ENCODE measurements around the gene PHAF1.

PHAF1 gene

DNA sequence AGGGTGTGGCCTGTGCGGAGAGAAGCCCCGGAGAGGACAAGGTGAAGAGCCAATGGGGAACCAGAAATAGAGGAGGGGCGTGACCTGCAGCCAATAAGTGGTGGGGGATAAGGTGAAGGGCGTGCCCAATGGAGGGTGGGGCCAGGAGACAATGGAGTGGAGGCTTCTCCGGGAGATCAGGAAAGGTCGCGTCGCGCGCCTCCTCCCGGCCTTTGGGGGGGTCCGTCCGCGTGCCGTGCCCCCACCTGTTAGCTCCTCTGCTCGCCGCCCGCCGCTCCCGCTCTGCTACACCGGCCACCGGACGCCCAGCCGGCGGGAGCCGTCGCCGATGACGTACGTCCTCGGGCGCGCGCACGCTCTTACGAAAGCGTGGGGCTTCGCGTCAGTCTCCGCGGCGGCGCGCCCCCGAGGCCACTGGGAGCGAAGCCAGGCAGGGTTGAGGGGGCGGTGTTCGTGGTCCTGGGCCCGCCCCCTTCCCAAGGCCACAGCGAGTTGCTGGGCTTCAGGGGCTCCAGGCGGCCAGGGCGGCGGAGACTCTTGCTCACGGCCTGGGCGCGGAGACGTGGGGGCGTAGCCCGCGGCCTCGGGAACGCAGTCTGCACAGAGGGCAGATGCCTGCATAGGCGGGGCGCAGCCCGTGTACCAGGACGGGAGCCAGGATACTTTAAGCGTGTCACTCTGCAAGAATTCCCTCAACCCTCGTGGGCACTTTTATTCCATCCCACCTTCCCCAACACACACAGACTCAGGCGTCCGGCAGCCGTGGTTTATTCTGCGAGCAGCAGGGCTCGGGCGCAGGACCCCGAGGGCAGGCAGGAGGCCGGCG lies 74.1 kb downstream of the PHAF1 start, which contains the start of gene MATCAP1:
Gene MATCAP1 (minus strand): TSS at position 337 of the 826 bp plus-strand sequence. CDS start 3,353 bp downstream, outside the sequence.
- peak; percentile 88 for DNase-seq (ENCODE audit: low read depth)
- TF ChIP-seq, protein P1, sequence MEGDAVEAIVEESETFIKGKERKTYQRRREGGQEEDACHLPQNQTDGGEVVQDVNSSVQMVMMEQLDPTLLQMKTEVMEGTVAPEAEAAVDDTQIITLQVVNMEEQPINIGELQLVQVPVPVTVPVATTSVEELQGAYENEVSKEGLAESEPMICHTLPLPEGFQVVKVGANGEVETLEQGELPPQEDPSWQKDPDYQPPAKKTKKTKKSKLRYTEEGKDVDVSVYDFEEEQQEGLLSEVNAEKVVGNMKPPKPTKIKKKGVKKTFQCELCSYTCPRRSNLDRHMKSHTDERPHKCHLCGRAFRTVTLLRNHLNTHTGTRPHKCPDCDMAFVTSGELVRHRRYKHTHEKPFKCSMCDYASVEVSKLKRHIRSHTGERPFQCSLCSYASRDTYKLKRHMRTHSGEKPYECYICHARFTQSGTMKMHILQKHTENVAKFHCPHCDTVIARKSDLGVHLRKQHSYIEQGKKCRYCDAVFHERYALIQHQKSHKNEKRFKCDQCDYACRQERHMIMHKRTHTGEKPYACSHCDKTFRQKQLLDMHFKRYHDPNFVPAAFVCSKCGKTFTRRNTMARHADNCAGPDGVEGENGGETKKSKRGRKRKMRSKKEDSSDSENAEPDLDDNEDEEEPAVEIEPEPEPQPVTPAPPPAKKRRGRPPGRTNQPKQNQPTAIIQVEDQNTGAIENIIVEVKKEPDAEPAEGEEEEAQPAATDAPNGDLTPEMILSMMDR (IDR thresholded peaks at IDR 0.05; ENCODE audit: control insufficient read depth, insufficient read depth, low read depth, low read length, missing control alignments) = no peak
- peak within 1 kb of the TSS; percentile 46 for H3K4me3 ChIP-seq (ENCODE audit: control insufficient read depth, low read depth, low read length)

DNA sequence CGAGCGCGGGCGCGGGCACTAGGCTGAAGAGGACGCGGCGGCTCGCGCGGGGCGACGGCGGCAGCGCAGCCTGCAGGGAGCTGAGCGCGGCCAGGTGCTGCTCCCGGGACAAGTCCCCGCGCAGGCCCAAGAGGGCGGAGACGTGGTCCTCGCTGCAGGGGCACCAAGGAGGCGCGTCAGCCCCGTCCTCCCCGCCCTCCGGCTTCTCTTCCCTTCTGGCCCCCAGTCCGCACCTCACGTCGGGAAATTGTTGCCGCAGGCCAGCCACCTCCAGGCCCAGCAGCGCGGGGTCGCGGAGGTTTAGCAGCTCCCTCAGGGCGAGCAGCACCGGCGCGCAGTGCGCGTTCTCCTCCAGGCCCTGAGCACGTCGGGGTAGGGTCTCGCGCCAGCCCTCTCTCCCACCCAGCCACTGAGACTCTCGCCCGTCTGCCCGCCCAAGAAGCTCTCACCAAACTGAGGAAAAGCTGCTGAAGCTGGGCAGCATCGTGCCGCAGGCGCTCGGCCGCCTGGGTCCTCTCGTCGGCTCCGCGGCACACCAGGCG lies 74.8 kb downstream of the PHAF1 start:
- no peak for DNase-seq (ENCODE audit: low read depth)
- H3K4me3 ChIP-seq (ENCODE audit: control insufficient read depth, low read depth, low read length) = peak overlapping the region; percentile 46
- TF ChIP-seq, protein P1 (IDR thresholded peaks at IDR 0.05; ENCODE audit: control insufficient read depth, insufficient read depth, low read depth, low read length, missing control alignments) = no peak

DNA sequence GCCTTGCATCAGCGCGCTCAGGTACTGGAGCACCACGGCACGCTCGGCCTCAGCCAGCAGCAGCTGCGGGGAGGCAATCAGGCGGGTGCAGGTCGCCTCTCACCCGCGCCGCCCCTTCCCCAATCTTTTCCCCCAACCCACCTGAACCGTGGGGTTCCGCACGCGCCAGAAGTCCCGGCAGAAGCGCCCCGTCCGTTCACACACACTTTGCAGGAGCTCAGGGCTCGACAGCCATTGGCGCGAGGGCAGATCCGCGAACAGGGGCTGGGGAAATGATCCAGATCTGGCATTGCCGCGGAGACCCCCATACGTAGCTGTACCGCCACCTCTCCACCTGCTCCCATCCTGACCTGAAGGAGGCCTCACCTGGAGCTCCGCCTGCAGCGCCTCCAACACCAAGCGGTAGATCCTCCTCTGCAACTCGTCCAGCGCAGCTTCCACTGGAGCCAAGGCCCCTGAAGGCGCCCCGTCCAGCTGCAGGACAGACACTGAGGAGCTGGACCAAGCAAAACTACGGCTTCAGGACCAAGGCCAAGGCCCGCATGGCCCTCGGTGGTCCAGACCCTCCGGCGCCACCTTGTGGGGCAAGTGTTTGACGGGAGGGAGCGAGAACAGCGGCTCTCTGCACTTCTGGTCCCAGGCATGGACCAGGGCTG lies 75.4 kb downstream of the PHAF1 start:
- TF ChIP-seq, protein P1 (IDR thresholded peaks at IDR 0.05; ENCODE audit: control insufficient read depth, insufficient read depth, low read depth, low read length, missing control alignments) = peak; percentile 95
- no peak overlapping the region for H3K4me3 ChIP-seq (ENCODE audit: control insufficient read depth, low read depth, low read length)
- DNase-seq (ENCODE audit: low read depth) = peak; percentile 62

DNA sequence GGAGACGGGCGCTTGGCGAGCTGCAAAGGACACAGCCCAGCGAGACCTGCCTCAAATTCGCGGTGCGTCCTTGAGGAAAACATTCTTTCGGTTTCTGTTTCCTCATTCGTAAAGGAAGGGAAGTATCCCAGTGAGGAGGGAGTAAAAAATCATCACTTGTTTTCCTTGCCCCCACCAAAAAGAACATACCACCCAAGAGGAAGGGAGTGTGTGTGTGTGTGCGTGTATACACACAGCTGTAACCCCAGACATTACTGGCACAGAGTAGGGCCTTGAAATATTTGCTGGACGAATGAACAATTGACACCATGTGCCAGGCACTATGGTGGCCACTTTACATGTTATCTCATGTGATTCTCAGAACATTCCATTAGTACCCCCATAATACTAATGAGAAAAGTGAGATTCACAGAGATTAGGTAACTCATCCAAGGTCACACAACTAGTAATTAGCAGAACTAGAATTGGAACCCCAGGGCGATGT lies 76.0 kb downstream of the PHAF1 start:
- no peak for DNase-seq (ENCODE audit: low read depth)
- TF ChIP-seq, protein P1 (IDR thresholded peaks at IDR 0.05; ENCODE audit: control insufficient read depth, insufficient read depth, low read depth, low read length, missing control alignments) = no peak

GRCh38 chr16:67186550-67186950 lies 76.8 kb downstream of the PHAF1 start:
- TF ChIP-seq, protein P1 (IDR thresholded peaks at IDR 0.05; ENCODE audit: control insufficient read depth, insufficient read depth, low read depth, low read length, missing control alignments) = no peak
- H3K4me3 ChIP-seq (ENCODE audit: control insufficient read depth, low read depth, low read length) = no peak overlapping the region
- no peak for DNase-seq (ENCODE audit: low read depth)

More for the DNA sequence above, 76.0 kb downstream of the PHAF1 start:
- H3K4me3 ChIP-seq (ENCODE audit: control insufficient read depth, low read depth, low read length) = no peak overlapping the region

DNA sequence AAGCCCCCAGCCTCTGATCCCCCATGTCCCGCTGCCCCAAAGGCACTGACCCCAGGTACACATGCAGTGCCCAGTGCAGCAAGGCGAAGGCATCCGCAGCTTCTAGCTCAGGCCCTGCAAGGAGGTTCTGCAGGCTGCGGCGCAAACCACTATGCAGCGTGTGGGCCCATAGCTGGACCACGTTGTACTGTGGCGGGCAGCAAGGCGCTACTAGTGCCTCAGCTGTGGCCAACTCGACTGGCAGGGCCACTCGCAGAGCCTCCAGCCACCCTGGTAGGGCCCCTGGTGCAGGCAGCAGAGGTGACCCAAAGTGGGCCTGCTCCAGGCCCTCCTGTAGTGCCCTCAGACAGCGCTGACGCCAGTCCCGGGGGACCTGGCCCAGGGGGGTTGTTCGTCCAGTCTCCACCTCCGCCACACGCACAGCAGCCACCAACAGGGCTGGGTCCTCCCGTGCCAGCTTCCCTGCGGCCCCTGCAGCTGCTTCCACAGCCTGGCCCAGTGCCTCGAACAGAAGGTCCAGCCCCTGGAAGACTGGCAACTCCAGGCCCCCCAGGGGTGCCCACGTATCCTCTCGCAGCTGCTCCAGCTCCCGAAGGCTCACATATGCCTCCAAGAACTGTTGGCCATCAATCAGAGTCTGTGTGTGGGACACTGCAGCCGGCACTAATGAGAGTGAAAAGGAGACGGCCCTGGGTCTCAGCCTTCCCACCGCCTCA lies 77.6 kb downstream of the PHAF1 start:
- TF ChIP-seq, protein P1 (IDR thresholded peaks at IDR 0.05; ENCODE audit: control insufficient read depth, insufficient read depth, low read depth, low read length, missing control alignments) = no peak
- no peak overlapping the region for H3K4me3 ChIP-seq (ENCODE audit: control insufficient read depth, low read depth, low read length)
- DNase-seq (ENCODE audit: low read depth) = no peak

Data from AG09309 (cell line).